Loucy (cell line): ENCODE measurements around the gene PERCC1.
"Not testable (repeated sequence)": the region's sequence is repeated elsewhere in the genome, so short reads cannot be mapped to it uniquely, and the experiment has no call there.

Source experiments
- H2AFZ ChIP-seq: fragments of 200-600 bp; sonication (generic); 2 replicates; pipeline ENCODE4 v1.6.0; 2016; ENCODE audit warnings: antibody characterized with exemption, mild to moderate bottlenecking, low read length, moderate library complexity
- H3F3A ChIP-seq: fragments of 200-600 bp; 2 replicates; pipeline ENCODE4 v1.6.0; 2016; ENCODE audit warnings: antibody characterized with exemption, low read depth, mild to moderate bottlenecking
- H3K27me3 ChIP-seq: fragments of 200-600 bp; sonication (generic); 2 replicates; pipeline ENCODE4 v1.6.1; 2014; ENCODE audit warnings: low read length, mild to moderate bottlenecking; ENCODE audit not compliant: insufficient read depth, poor library complexity, severe bottlenecking
- H3K36me3 ChIP-seq: fragments of 200-600 bp; sonication (generic); 2 replicates; pipeline ENCODE4 v1.6.1; 2016; ENCODE audit warnings: low read length; ENCODE audit not compliant: insufficient read depth
- H3K4me1 ChIP-seq: fragments of 200-600 bp; sonication (generic); 2 replicates; pipeline ENCODE4 v1.5.1; 2014; ENCODE audit warnings: low read length, mild to moderate bottlenecking; ENCODE audit not compliant: insufficient read depth, poor library complexity, severe bottlenecking
- H3K4me2 ChIP-seq: fragments of 200-600 bp; sonication (generic); 2 replicates; pipeline ENCODE4 v1.6.0; 2014; ENCODE audit warnings: antibody characterized with exemption, low read length, low read depth, mild to moderate bottlenecking; ENCODE audit not compliant: poor library complexity, severe bottlenecking
- H3K4me3 ChIP-seq: fragments of 200-600 bp; sonication (generic); 2 replicates; pipeline ENCODE4 v1.5.1; 2014; ENCODE audit warnings: low read length, mild to moderate bottlenecking, mixed read lengths; ENCODE audit not compliant: poor library complexity, severe bottlenecking
- H3K79me2 ChIP-seq: fragments of 200-600 bp; sonication (generic); 2 replicates; pipeline ENCODE4 v1.6.1; 2014; ENCODE audit warnings: low read length; ENCODE audit not compliant: insufficient read depth
- H3K9ac ChIP-seq: fragments of 200-600 bp; sonication (generic); 2 replicates; pipeline ENCODE4 v1.6.0; 2014; ENCODE audit warnings: mild to moderate bottlenecking, low read depth, low read length, moderate library complexity; ENCODE audit not compliant: poor library complexity, severe bottlenecking
- H3K9me2 ChIP-seq: fragments of 200-600 bp; sonication (generic); replicated peaks from 2 replicates; pipeline ENCODE4 v1.6.1; 2016; ENCODE audit warnings: low read depth, low read length, mixed read lengths
- H3K9me3 ChIP-seq: fragments of 200-600 bp; sonication (generic); 2 replicates; pipeline ENCODE4 v1.6.1; 2014; ENCODE audit warnings: mild to moderate bottlenecking, antibody characterized with exemption, low read length, low read depth; ENCODE audit not compliant: insufficient read depth
- H4K20me1 ChIP-seq: fragments of 200-600 bp; sonication (generic); 2 replicates; pipeline ENCODE4 v1.6.0; 2014; ENCODE audit warnings: antibody characterized with exemption, low read length, mild to moderate bottlenecking; ENCODE audit not compliant: insufficient read depth, poor library complexity, severe bottlenecking
- EZH2phosphoT487 ChIP-seq: fragments of 200-600 bp; IDR thresholded peaks from 2 replicates; pipeline ENCODE4 v1.6.1; 2018; ENCODE audit warnings: antibody characterized with exemption, mild to moderate bottlenecking, moderate library complexity, borderline replicate concordance
- TF ChIP-seq, protein P1 (sequence below): fragments of 200-600 bp; sonication (generic); conservative IDR thresholded peaks from 2 replicates; pipeline ENCODE4 v1.5.1; 2014; ENCODE audit warnings: mild to moderate bottlenecking, antibody characterized with exemption, low read length

The PERCC1 gene

DNA sequence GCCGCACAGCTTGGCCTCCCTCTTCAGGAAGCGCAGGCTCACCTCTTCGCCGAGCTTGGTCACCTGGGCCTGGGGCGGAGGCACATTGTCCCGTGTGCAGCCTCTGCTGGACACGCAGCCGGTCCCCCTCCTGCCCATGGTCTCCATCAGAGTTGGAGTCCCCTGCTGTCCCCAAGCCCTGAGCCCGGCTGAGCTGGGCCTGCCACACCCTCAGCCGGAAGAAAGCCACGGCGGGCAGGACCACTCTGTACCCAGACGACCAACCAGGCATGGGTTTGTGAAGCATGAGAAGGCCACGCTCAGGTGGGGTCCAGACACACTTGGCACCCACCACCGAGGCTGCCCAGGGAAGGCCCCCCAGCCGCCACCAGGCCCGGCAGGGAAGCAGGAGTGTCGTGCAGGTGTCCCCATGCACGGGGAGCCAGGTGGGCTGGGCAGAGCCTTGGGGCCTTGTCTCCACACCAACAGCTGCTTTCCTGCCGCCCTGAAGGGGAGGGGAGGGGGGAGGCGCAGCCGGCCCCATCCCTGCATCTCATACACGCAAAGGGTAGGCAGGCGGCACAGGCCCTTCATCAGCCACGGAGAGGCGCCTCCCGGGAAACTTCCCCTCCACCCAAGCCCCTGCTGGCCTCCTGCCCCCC, 8.3 kb downstream of the PERCC1 start:
- H2AFZ ChIP-seq = no peak overlapping the region
- H3K4me1 ChIP-seq = no peaks in the 10 kb centered on the region
- no peaks in the 10 kb centered on the region for H3K9me2 ChIP-seq
- H3K4me3 ChIP-seq = no peak overlapping the region
- H4K20me1 ChIP-seq = no peaks in the 10 kb centered on the region
- H3K36me3 ChIP-seq = no peaks in the 10 kb centered on the region
- H3F3A ChIP-seq = no peaks in the 10 kb centered on the region
- H3K79me2 ChIP-seq = no peaks in the 10 kb centered on the region
- no peak overlapping the region for H3K9ac ChIP-seq
- TF ChIP-seq, protein P1, sequence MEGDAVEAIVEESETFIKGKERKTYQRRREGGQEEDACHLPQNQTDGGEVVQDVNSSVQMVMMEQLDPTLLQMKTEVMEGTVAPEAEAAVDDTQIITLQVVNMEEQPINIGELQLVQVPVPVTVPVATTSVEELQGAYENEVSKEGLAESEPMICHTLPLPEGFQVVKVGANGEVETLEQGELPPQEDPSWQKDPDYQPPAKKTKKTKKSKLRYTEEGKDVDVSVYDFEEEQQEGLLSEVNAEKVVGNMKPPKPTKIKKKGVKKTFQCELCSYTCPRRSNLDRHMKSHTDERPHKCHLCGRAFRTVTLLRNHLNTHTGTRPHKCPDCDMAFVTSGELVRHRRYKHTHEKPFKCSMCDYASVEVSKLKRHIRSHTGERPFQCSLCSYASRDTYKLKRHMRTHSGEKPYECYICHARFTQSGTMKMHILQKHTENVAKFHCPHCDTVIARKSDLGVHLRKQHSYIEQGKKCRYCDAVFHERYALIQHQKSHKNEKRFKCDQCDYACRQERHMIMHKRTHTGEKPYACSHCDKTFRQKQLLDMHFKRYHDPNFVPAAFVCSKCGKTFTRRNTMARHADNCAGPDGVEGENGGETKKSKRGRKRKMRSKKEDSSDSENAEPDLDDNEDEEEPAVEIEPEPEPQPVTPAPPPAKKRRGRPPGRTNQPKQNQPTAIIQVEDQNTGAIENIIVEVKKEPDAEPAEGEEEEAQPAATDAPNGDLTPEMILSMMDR = no peak
- TF ChIP-seq EZH2phosphoT487 = no peak
- no peaks in the 10 kb centered on the region for H3K27me3 ChIP-seq
- no peaks in the 10 kb centered on the region for H3K9me3 ChIP-seq
- H3K4me2 ChIP-seq = no peak overlapping the region

DNA sequence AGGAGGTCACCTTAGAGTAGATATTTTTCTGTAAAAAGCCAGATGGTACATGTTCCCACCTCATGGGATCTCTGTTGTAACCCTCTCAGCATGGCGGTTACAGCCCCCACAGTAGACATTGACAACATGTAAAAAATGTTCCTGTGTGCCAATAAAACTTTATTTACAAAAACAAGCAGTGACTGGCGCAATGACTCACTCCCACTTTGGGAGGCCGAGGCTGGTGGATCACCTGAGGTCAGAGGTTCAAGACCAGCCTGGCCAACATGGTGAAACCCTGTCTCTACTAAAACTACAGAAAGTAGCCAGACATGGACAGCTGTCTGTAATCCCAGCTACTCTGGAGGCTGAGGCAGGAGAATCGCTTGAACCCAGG, 8.8 kb downstream of the PERCC1 start:
- not testable (repeated sequence) for H3K9ac ChIP-seq, H3K4me1 ChIP-seq, H3K79me2 ChIP-seq, H3K27me3 ChIP-seq, H3K4me3 ChIP-seq, H3K4me2 ChIP-seq, H2AFZ ChIP-seq, H3K36me3 ChIP-seq, H3K9me3 ChIP-seq, H3F3A ChIP-seq, H3K9me2 ChIP-seq, H4K20me1 ChIP-seq

DNA sequence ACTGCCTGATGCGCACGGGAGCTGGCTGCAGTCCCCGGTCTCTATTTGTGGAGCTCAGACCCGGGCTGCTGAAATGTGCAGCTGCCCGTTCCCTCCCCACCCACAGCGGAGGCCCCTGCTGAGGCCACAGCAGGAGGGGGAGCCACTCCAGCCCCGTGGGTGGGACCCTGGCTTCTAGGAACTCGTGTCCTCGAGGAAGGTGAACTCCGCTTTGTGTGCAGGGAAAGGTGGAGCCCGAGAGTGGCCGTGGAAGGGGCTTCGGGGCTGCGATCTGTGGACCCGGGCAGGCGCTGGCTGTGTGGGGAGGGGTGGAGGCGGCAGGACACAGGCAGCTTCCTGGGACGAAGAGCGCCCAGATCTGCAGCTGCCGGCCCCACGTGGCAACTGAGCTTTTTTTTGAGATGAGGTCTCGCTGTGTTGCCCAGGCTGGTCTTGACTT, 10.5 kb downstream of the PERCC1 start:
- Histone ChIP-seq H3K9me2 (no peaks in the 10 kb centered on the region), H2AFZ (no peak overlapping the region), H3K4me1 (no peaks in the 10 kb centered on the region), H3K36me3 (no peaks in the 10 kb centered on the region), H3K27me3 (no peaks in the 10 kb centered on the region), H4K20me1 (no peaks in the 10 kb centered on the region), H3K4me3 (no peak overlapping the region), H3K4me2 (no peak overlapping the region), H3F3A (no peaks in the 10 kb centered on the region), H3K79me2 (no peaks in the 10 kb centered on the region), H3K9me3 (no peaks in the 10 kb centered on the region), H3K9ac (no peak overlapping the region)
- TF ChIP-seq, protein P1 = no peak
- TF ChIP-seq EZH2phosphoT487 = no peak

DNA sequence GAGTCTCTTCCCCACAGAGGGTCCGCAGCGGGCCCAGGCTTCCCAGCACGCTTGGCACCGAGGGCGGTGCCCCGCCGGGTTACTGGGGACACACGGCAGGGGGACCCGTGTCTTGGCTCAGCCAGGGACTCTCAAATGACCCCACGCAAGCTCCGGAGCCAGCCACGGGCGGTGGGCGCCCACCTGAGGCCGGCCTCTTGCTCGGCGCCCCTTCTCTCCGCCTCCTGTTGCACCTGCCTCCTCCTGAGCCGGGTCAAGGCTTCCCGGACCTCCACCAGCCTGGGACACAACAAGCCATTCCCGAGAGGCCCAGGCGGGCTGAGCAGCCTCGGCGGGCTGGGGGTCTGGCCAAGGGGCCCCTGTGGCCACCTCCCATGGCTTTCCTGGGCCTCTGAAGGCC, 11.8 kb downstream of the PERCC1 start:
- H3K9me2 ChIP-seq = no peaks in the 10 kb centered on the region
- H3F3A ChIP-seq = no peaks in the 10 kb centered on the region
- H2AFZ ChIP-seq = no peak overlapping the region
- no peak overlapping the region for H3K9ac ChIP-seq
- TF ChIP-seq EZH2phosphoT487 = no peak
- TF ChIP-seq, protein P1 = no peak
- no peak overlapping the region for H3K4me3 ChIP-seq
- no peaks in the 10 kb centered on the region for H3K36me3 ChIP-seq
- H3K9me3 ChIP-seq = no peaks in the 10 kb centered on the region
- no peaks in the 10 kb centered on the region for H4K20me1 ChIP-seq
- H3K27me3 ChIP-seq = no peaks in the 10 kb centered on the region
- H3K79me2 ChIP-seq = no peaks in the 10 kb centered on the region
- H3K4me2 ChIP-seq = no peak overlapping the region
- no peaks in the 10 kb centered on the region for H3K4me1 ChIP-seq
